Activated CD4-positive, alpha-beta T cell treated with anti-CD3 and anti-CD28 coated beads, Interleukin-10, Interleukin-2, amounts not matched to agents 100 ng/mL and 50 ng/mL, durations not matched to agents 16 hours and 8 hours (primary cell): ENCODE results near the gene PLEKHM2.

Experiments used
- DNase-seq: peaks from one replicate; pipeline ENCODE4 v3.0.0-alpha.2; 2020

The PLEKHM2 gene

GRCh38 chr1:15761366-15762128 lies 77.4 kb downstream of the PLEKHM2 start:
- no peak for DNase-seq

- no peak for DNase-seq
Observed at GRCh38 chr1:15762546-15762945, 78.4 kb downstream of the PLEKHM2 start.

GRCh38 chr1:15764269-15764764 lies 80.2 kb downstream of the PLEKHM2 start:
- no peak for DNase-seq

- DNase-seq, result no peak
Observed at GRCh38 chr1:15764890-15765289, 80.8 kb downstream of the PLEKHM2 start.

DNA sequence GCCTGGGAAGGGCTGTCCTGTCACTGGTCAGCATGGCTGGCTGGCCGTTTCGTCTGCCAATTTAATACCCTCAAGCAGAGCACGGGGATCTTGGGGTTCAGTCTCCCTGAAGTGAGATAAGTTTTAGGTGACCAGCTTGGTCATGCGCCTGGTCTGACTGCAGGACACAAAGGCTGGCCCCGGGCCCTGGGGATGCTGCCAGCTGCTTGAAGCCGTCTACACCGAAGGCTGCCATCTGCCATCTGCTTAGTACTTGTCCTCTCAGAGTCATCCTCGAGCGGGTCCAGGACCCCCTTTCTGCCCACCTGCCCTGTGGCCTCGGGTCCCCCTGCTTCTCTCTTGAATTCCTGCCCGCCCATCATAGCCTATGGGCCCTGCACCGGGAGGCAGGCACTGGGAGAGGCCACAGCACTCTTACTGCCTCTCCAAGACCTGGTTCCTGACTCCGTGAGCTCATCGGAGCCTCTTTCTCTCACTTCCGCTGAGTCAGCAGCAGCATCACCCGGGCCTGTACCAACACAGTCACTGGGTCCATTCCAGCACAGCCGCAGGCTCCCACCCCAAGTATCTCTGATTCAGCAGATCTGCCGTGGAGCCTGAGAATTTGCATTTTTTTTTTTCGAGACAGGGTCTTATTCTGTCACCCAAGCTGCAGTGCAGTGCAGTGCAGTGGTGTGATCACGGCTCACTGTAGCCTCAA lies 81.5 kb downstream of the PLEKHM2 start:
- no peak for DNase-seq

DNA sequence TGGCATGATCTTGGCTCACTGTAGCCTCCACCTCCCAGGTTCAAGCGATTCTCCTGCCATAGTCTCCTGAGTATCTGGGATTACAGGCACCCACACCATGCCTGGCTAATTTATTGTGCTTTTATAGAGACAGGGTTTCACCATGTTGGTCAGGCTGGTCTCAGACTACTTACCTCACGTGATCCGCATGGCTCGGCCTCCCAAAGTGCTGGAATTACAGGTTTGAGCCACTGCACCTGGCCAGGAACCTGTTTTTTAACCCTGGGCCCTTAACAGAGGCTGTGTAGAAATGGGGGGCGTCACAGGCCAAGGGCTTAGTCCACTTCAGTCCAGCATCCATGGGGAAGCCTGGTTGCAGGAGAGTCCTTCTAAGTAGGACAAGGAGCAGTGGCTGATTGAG lies 83.8 kb downstream of the PLEKHM2 start:
- no peak for DNase-seq

DNA sequence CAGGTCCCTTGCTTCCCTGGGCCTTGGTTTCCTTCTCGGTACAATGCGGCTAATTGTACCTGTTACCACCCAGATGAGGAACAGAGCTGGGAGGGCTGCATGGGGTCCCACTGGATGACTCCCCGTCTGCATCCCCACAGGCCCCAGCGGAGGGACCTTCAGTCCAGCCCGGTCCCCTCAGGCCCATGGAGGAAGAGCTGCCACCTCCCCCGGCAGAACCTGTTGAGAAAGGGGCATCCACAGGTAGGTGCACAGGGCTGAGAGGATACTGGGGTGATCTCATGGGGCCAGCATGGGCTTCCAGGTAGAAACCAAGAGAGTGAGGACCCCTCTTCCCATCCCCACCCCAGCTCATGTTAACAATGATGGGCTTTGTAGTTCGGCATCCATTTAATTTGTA lies 84.3 kb downstream of the PLEKHM2 start:
- DNase-seq, result no peak

- DNase-seq, result no peak
Observed at GRCh38 chr1:15770313-15770962, 86.3 kb downstream of the PLEKHM2 start.

GRCh38 chr1:15771836-15772515 lies 87.9 kb downstream of the PLEKHM2 start:
- no peak for DNase-seq

DNA sequence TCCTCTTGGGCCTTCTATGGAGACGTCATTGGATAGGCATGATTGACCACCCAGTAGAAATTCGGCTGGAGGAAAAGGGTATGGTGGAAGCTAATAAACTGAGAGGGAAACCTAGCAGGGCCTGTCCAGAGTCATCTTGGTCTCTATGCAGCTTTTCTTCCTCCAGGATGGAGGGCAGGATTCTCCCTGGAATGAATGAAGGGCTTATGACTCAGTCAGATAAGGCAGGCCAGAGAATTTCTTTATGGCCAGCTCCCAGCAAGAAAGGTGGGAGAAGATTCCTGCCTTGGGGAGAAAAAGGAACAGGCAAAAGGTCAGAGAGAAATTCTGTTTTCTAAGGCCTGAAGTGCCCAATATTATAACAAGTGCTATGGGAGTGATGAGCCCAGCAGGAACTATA lies 91.6 kb downstream of the PLEKHM2 start:
- no peak for DNase-seq

- DNase-seq, result no peak
Observed at GRCh38 chr1:15777909-15778707, 94.0 kb downstream of the PLEKHM2 start.
